Trophoblast cell (in vitro differentiated cells and primary cell): ENCODE results near the gene TBCCD1.

Experiments used
- DNase-seq, 2 donors: peaks; one replicate each; pipeline ENCODE4 v3.0.0-alpha.2; 2016
- H2AFZ ChIP-seq: 2 replicates; pipeline ENCODE4 v1.6.1; 2013; ENCODE audit warnings: low read length, moderate library complexity, mild to moderate bottlenecking; ENCODE audit not compliant: insufficient read depth, poor library complexity
- H2AK5ac ChIP-seq: 2 replicates; pipeline ENCODE4 v1.6.1; 2013; ENCODE audit warnings: mild to moderate bottlenecking, low read length
- H2BK120ac ChIP-seq: 2 replicates; pipeline ENCODE4 v1.6.1; 2013; ENCODE audit warnings: low read length, mild to moderate bottlenecking, moderate library complexity; ENCODE audit not compliant: insufficient read depth, poor library complexity
- H2BK12ac ChIP-seq: 2 replicates; pipeline ENCODE4 v1.6.1; 2013; ENCODE audit warnings: mild to moderate bottlenecking, low read length, moderate library complexity
- H2BK5ac ChIP-seq: 2 replicates; pipeline ENCODE4 v1.6.1; 2013; ENCODE audit warnings: low read length, low read depth, moderate library complexity, mild to moderate bottlenecking; ENCODE audit not compliant: poor library complexity
- H3K14ac ChIP-seq: 2 replicates; pipeline ENCODE4 v1.6.1; 2013; ENCODE audit warnings: mild to moderate bottlenecking, low read length
- H3K18ac ChIP-seq: 2 replicates; pipeline ENCODE4 v1.6.1; 2013; ENCODE audit warnings: mild to moderate bottlenecking, low read length
- H3K23ac ChIP-seq: 2 replicates; pipeline ENCODE4 v1.6.1; 2013; ENCODE audit warnings: low read length
- H3K27ac ChIP-seq: 2 replicates; pipeline ENCODE4 v1.5.1; 2013; ENCODE audit warnings: low read depth, mild to moderate bottlenecking, inconsistent platforms, low read length, moderate library complexity
- H3K27me3 ChIP-seq: 2 replicates; pipeline ENCODE4 v1.6.1; 2013; ENCODE audit warnings: inconsistent platforms, mild to moderate bottlenecking, low read length, moderate library complexity; ENCODE audit not compliant: insufficient read depth
- H3K36me3 ChIP-seq, 2 experiments: 1 replicate in 1 of 2; 2 replicates in 1 of 2; pipeline ENCODE4 v1.6.1; 2013; ENCODE audit warnings: low read length in 2 of 2, mild to moderate bottlenecking in 2 of 2, moderate library complexity in 1 of 2; ENCODE audit not compliant: insufficient read depth in 2 of 2, control insufficient read depth in 1 of 2
- H3K4ac ChIP-seq: 2 replicates; pipeline ENCODE4 v1.6.1; 2013; ENCODE audit warnings: low read depth, mild to moderate bottlenecking, low read length, moderate library complexity
- H3K4me1 ChIP-seq, 2 experiments: 1 replicate in 1 of 2; 2 replicates in 1 of 2; pipeline ENCODE4 v1.6.1; 2013; ENCODE audit warnings: low read length in 2 of 2, mild to moderate bottlenecking in 2 of 2, moderate library complexity in 1 of 2; ENCODE audit not compliant: insufficient read depth in 2 of 2, control insufficient read depth in 1 of 2
- H3K4me2 ChIP-seq: 2 replicates; pipeline ENCODE4 v1.6.1; 2013; ENCODE audit warnings: inconsistent platforms, mild to moderate bottlenecking, low read length, moderate library complexity
- H3K4me3 ChIP-seq: 2 replicates; pipeline ENCODE4 v1.5.1; 2013; ENCODE audit warnings: mild to moderate bottlenecking, low read depth, low read length, inconsistent platforms
- H3K79me1 ChIP-seq: one replicate; pipeline ENCODE4 v1.6.1; 2013; ENCODE audit warnings: low read length
- H3K79me2 ChIP-seq: 2 replicates; pipeline ENCODE4 v1.6.1; 2013; ENCODE audit warnings: low read length, mild to moderate bottlenecking; ENCODE audit not compliant: control insufficient read depth, insufficient read depth, poor library complexity
- H3K9ac ChIP-seq: 2 replicates; pipeline ENCODE4 v1.6.1; 2013; ENCODE audit warnings: mild to moderate bottlenecking, low read length
- H3K9me3 ChIP-seq: 2 replicates; pipeline ENCODE4 v1.6.1; 2013; ENCODE audit warnings: low read depth, mild to moderate bottlenecking, control low read depth, inconsistent platforms, low read length; ENCODE audit not compliant: insufficient read depth
- H4K12ac ChIP-seq: 2 replicates; pipeline ENCODE4 v1.6.1; 2013; ENCODE audit warnings: low read depth, mild to moderate bottlenecking, low read length, moderate library complexity
- H4K8ac ChIP-seq: 2 replicates; pipeline ENCODE4 v1.6.1; 2013; ENCODE audit warnings: low read depth, mild to moderate bottlenecking, low read length, moderate library complexity
- H4K91ac ChIP-seq: one replicate; pipeline ENCODE4 v1.6.1; 2013; ENCODE audit warnings: low read depth, mild to moderate bottlenecking, low read length, moderate library complexity
- whole genome bisulfite sequencing: extraction: QIAGEN DNeasy Blood & Tissue Kit; methylation state at CpG from one replicate; pipeline ENCODE4 v1.1.7; 2013; ENCODE audit warnings: missing lambda C conversion rate; ENCODE audit not compliant: insufficient read length, insufficient coverage; ENCODE audit errors: extremely low coverage; 5-methylcytosine and 5-hydroxymethylcytosine counted together

The TBCCD1 gene

GRCh38 chr3:186509423-186509822 is 57.7 kb downstream of the TBCCD1 start:
- WGBS, result no CpG with 5 or more reads among the region's 2 CpGs
- no peak overlapping the region for H3K4me2 ChIP-seq
- H3K36me3 ChIP-seq, result no peaks in the 10 kb centered on the region
- no peak overlapping the region for H4K91ac ChIP-seq
- no peak overlapping the region for H3K23ac ChIP-seq
- DNase-seq, result no peak
- no peak overlapping the region for H2BK120ac ChIP-seq
- no peak overlapping the region for H2AK5ac ChIP-seq
- H3K27ac ChIP-seq, result no peak overlapping the region
- no peak overlapping the region for H2BK12ac ChIP-seq
- H4K12ac ChIP-seq, result no peak overlapping the region
- H3K79me1 ChIP-seq, result no peaks in the 10 kb centered on the region
- no peaks in the 10 kb centered on the region for H3K9me3 ChIP-seq
- no peak overlapping the region for H3K18ac ChIP-seq
- no peaks in the 10 kb centered on the region for H3K79me2 ChIP-seq
- H3K27me3 ChIP-seq, result no peaks in the 10 kb centered on the region
- no peak overlapping the region for H3K9ac ChIP-seq
- no peak overlapping the region for H3K4ac ChIP-seq
- H2BK5ac ChIP-seq, result no peak overlapping the region
- no peaks in the 10 kb centered on the region for H3K4me1 ChIP-seq
- H4K8ac ChIP-seq, result no peak overlapping the region
- no peak overlapping the region for H2AFZ ChIP-seq
- H3K14ac ChIP-seq, result no peak overlapping the region
- no peak overlapping the region for H3K4me3 ChIP-seq

- Histone ChIP-seq H3K36me3 (no peaks in the 10 kb centered on the region), H3K27ac (no peak overlapping the region), H3K79me1 (no peaks in the 10 kb centered on the region), H3K4ac (no peak overlapping the region), H2BK12ac (no peak overlapping the region), H4K91ac (no peak overlapping the region), H3K4me3 (no peak overlapping the region), H2BK120ac (no peak overlapping the region), H2AK5ac (no peak overlapping the region), H3K4me2 (no peak overlapping the region), H3K23ac (no peak overlapping the region), H3K79me2 (no peaks in the 10 kb centered on the region), H3K4me1 (no peaks in the 10 kb centered on the region), H4K12ac (no peak overlapping the region), H3K9me3 (no peaks in the 10 kb centered on the region), H3K14ac (no peak overlapping the region), H3K18ac (no peak overlapping the region), H4K8ac (no peak overlapping the region), H3K27me3 (no peaks in the 10 kb centered on the region), H2AFZ (no peak overlapping the region), H2BK5ac (no peak overlapping the region), H3K9ac (no peak overlapping the region)
- no CpG with 5 or more reads among the region's 2 CpGs for WGBS
- DNase-seq, result no peak
Observed at GRCh38 chr3:186506857-186507256, 60.3 kb downstream of the TBCCD1 start.

- no peak overlapping the region for H3K14ac ChIP-seq
- H2BK120ac ChIP-seq, result no peak overlapping the region
- no peak overlapping the region for H3K23ac ChIP-seq
- no peak overlapping the region for H4K12ac ChIP-seq
- H4K91ac ChIP-seq, result no peak overlapping the region
- H3K27me3 ChIP-seq, result no peaks in the 10 kb centered on the region
- H3K18ac ChIP-seq, result no peak overlapping the region
- H3K9ac ChIP-seq, result no peak overlapping the region
- WGBS, result no CpG with 5 or more reads among the region's 3 CpGs
- H2BK12ac ChIP-seq, result no peak overlapping the region
- H3K27ac ChIP-seq, result no peak overlapping the region
- H3K79me1 ChIP-seq, result no peaks in the 10 kb centered on the region
- no peak overlapping the region for H3K4me3 ChIP-seq
- no peak for DNase-seq
- H2BK5ac ChIP-seq, result no peak overlapping the region
- no peaks in the 10 kb centered on the region for H3K4me1 ChIP-seq
- no peaks in the 10 kb centered on the region for H3K9me3 ChIP-seq
- H3K4ac ChIP-seq, result no peak overlapping the region
- no peaks in the 10 kb centered on the region for H3K79me2 ChIP-seq
- H3K4me2 ChIP-seq, result no peak overlapping the region
- no peak overlapping the region for H4K8ac ChIP-seq
- no peaks in the 10 kb centered on the region for H3K36me3 ChIP-seq
- H2AK5ac ChIP-seq, result no peak overlapping the region
- no peak overlapping the region for H2AFZ ChIP-seq
Observed at GRCh38 chr3:186506191-186506739, 60.9 kb downstream of the TBCCD1 start.

GRCh38 chr3:186502966-186503712 is 64.0 kb downstream of the TBCCD1 start:
- no peak overlapping the region for H2BK120ac ChIP-seq
- H2AK5ac ChIP-seq, result no peak overlapping the region
- no peak overlapping the region for H4K8ac ChIP-seq
- H3K27ac ChIP-seq, result no peak overlapping the region
- H4K12ac ChIP-seq, result no peak overlapping the region
- H3K4ac ChIP-seq, result no peak overlapping the region
- no peaks in the 10 kb centered on the region for H3K79me1 ChIP-seq
- H3K9ac ChIP-seq, result no peak overlapping the region
- H2AFZ ChIP-seq, result no peak overlapping the region
- no peaks in the 10 kb centered on the region for H3K79me2 ChIP-seq
- no peak overlapping the region for H3K4me3 ChIP-seq
- H3K36me3 ChIP-seq, result no peaks in the 10 kb centered on the region
- no peak overlapping the region for H3K14ac ChIP-seq
- no peak for DNase-seq
- no peak overlapping the region for H2BK12ac ChIP-seq
- no peak overlapping the region for H3K18ac ChIP-seq
- no peaks in the 10 kb centered on the region for H3K9me3 ChIP-seq
- H3K4me1 ChIP-seq, result no peaks in the 10 kb centered on the region
- WGBS, result no CpG with 5 or more reads among the region's 6 CpGs
- H2BK5ac ChIP-seq, result no peak overlapping the region
- H3K4me2 ChIP-seq, result no peak overlapping the region
- H3K27me3 ChIP-seq, result no peaks in the 10 kb centered on the region
- H3K23ac ChIP-seq, result no peak overlapping the region
- no peak overlapping the region for H4K91ac ChIP-seq
